SU-DHL-6 (cell line): ENCODE data around the gene EIF5B.

Experiments used
- H2AFZ ChIP-seq: fragments of 200-600 bp; sonication (generic); 2 replicates; pipeline ENCODE4 v1.6.1; 2014; ENCODE audit warnings: low read depth, mild to moderate bottlenecking, moderate library complexity, mixed read lengths, antibody characterized with exemption, low read length; ENCODE audit not compliant: severe bottlenecking
- H3F3A ChIP-seq: fragments of 200-600 bp; shearing (Covaris generic); 2 replicates; pipeline ENCODE4 v1.6.0; 2016; ENCODE audit warnings: antibody characterized with exemption, mild to moderate bottlenecking; ENCODE audit not compliant: insufficient read depth
- H3K27ac ChIP-seq: fragments of 200-600 bp; sonication (generic); 2 replicates; pipeline ENCODE4 v1.5.1; 2016; ENCODE audit warnings: low read depth, mild to moderate bottlenecking, low read length, moderate library complexity, mixed read lengths
- H3K27me3 ChIP-seq: fragments of 200-600 bp; sonication (generic), shearing (Covaris generic); 2 replicates; pipeline ENCODE4 v1.6.0; 2014; ENCODE audit warnings: mild to moderate bottlenecking, low read length
- H3K36me3 ChIP-seq: fragments of 200-600 bp; sonication (generic); 2 replicates; pipeline ENCODE4 v1.6.1; 2014; ENCODE audit warnings: mild to moderate bottlenecking, low read length, mixed read lengths
- H3K4me2 ChIP-seq: fragments of 300-600, 200-600 bp; shearing (Covaris generic), sonication (generic); 2 replicates; pipeline ENCODE4 v1.6.0; 2014; ENCODE audit warnings: low read length, low read depth, mild to moderate bottlenecking; ENCODE audit not compliant: poor library complexity, severe bottlenecking
- H3K4me3 ChIP-seq: fragments of 200-600 bp; sonication (generic); 2 replicates; pipeline ENCODE4 v1.5.1; 2014; ENCODE audit warnings: antibody characterized with exemption, low read length, mild to moderate bottlenecking, mixed read lengths; ENCODE audit not compliant: insufficient read depth, poor library complexity, severe bottlenecking
- H3K79me2 ChIP-seq: fragments of 200-600 bp; sonication (generic); 2 replicates; pipeline ENCODE4 v1.6.1; 2014; ENCODE audit warnings: mild to moderate bottlenecking, low read length, moderate library complexity; ENCODE audit not compliant: insufficient read depth
- H3K9ac ChIP-seq: fragments of 200-600 bp; sonication (generic); 2 replicates; pipeline ENCODE4 v1.7.0; 2014; ENCODE audit warnings: mild to moderate bottlenecking, low read length
- H3K9me2 ChIP-seq: fragments of 200-600 bp; sonication (generic); replicated peaks from 2 replicates; pipeline ENCODE4 v1.6.1; 2014; ENCODE audit warnings: low read length; ENCODE audit not compliant: insufficient read depth
- H3K9me3 ChIP-seq: fragments of 200-600 bp; sonication (generic); 2 replicates; pipeline ENCODE4 v1.6.1; 2014; ENCODE audit warnings: low read length, mixed read lengths; ENCODE audit not compliant: insufficient read depth
- H4K20me1 ChIP-seq: fragments of 200-600 bp; sonication (generic); 2 replicates; pipeline ENCODE4 v1.6.1; 2014; ENCODE audit warnings: low read depth, mild to moderate bottlenecking, antibody characterized with exemption, low read length, moderate library complexity, mixed read lengths
- CTCF ChIP-seq: fragments of 200-600 bp; sonication (generic); IDR thresholded peaks from one replicate; pipeline ENCODE4 v1.5.1; 2017; ENCODE audit warnings: antibody characterized with exemption, mild to moderate bottlenecking, low read length, moderate library complexity; ENCODE audit not compliant: insufficient read depth, poor library complexity, severe bottlenecking
- EZH2phosphoT487 ChIP-seq: fragments of 200-600 bp; sonication (generic), shearing (Covaris generic); conservative IDR thresholded peaks from 2 replicates; pipeline ENCODE4 v1.6.1; 2018; ENCODE audit warnings: mild to moderate bottlenecking, antibody characterized with exemption, low read length, moderate library complexity, mixed read lengths

The EIF5B gene

GRCh38 chr2:99406137-99406536, 68.9 kb downstream of the EIF5B start:
- peaks cover 41% of the 10 kb centered on the region for H3F3A ChIP-seq
- H3K27ac ChIP-seq = no peak overlapping the region
- no peaks in the 10 kb centered on the region for H3K9me2 ChIP-seq
- TF ChIP-seq EZH2phosphoT487 (no peak), CTCF (no peak)
- peaks cover 52% of the 10 kb centered on the region for H3K36me3 ChIP-seq
- H3K9me3 ChIP-seq = no peaks in the 10 kb centered on the region
- no peak overlapping the region for H2AFZ ChIP-seq
- H3K27me3 ChIP-seq = no peaks in the 10 kb centered on the region
- peaks cover 6% of the 10 kb centered on the region; the same call in 1 of the 2 replicates for H4K20me1 ChIP-seq
- no peaks in the 10 kb centered on the region for H3K79me2 ChIP-seq
- H3K4me3 ChIP-seq = no peak overlapping the region
- H3K4me2 ChIP-seq = no peak overlapping the region
- no peak overlapping the region for H3K9ac ChIP-seq

GRCh38 chr2:99410276-99410675, 73.1 kb downstream of the EIF5B start:
- H2AFZ ChIP-seq = no peak overlapping the region

GRCh38 chr2:99414566-99414965, 77.4 kb downstream of the EIF5B start:
- Histone ChIP-seq H4K20me1 (no peaks in the 10 kb centered on the region), H3K79me2 (no peaks in the 10 kb centered on the region), H3F3A (peaks cover 5% of the 10 kb centered on the region; the same call in 1 of the 2 replicates), H3K27ac (no peak overlapping the region), H3K36me3 (peaks cover 45% of the 10 kb centered on the region; the same call in 1 of the 2 replicates), H3K4me2 (no peak overlapping the region), H3K27me3 (no peaks in the 10 kb centered on the region), H2AFZ (no peak overlapping the region), H3K4me3 (no peak overlapping the region), H3K9ac (no peak overlapping the region), H3K9me3 (no peaks in the 10 kb centered on the region), H3K9me2 (no peaks in the 10 kb centered on the region)
- TF ChIP-seq CTCF = no peak
- TF ChIP-seq EZH2phosphoT487 = no peak

More at GRCh38 chr2:99410276-99410675, 73.1 kb downstream of the EIF5B start:
- H3K79me2 ChIP-seq = no peaks in the 10 kb centered on the region
- H3K36me3 ChIP-seq = peaks cover 49% of the 10 kb centered on the region; the same call in 1 of the 2 replicates
- H3K9ac ChIP-seq = no peak overlapping the region
- H3K4me2 ChIP-seq = no peak overlapping the region
- no peak overlapping the region for H3K4me3 ChIP-seq
- H3K27me3 ChIP-seq = no peaks in the 10 kb centered on the region
- no peaks in the 10 kb centered on the region for H3K9me2 ChIP-seq
- no peaks in the 10 kb centered on the region for H3K9me3 ChIP-seq
- peaks cover 2% of the 10 kb centered on the region; the same call in 1 of the 2 replicates for H4K20me1 ChIP-seq
- H3F3A ChIP-seq = peaks cover 21% of the 10 kb centered on the region
- no peak overlapping the region for H3K27ac ChIP-seq
- TF ChIP-seq CTCF (no peak), EZH2phosphoT487 (no peak)
